ENCODE measurements around the gene CTNNA3. TPM values are rescaled to one million over a fixed set of nuclear protein-coding genes. Genes with fewer than 3 reads are reported as not detected.

The CTNNA3 gene
- total and polyA plus RNA-seq, 2 of the 4 experiments (the other 2 are of a cell fraction), result 0.19 to 0.90 TPM

DNA sequence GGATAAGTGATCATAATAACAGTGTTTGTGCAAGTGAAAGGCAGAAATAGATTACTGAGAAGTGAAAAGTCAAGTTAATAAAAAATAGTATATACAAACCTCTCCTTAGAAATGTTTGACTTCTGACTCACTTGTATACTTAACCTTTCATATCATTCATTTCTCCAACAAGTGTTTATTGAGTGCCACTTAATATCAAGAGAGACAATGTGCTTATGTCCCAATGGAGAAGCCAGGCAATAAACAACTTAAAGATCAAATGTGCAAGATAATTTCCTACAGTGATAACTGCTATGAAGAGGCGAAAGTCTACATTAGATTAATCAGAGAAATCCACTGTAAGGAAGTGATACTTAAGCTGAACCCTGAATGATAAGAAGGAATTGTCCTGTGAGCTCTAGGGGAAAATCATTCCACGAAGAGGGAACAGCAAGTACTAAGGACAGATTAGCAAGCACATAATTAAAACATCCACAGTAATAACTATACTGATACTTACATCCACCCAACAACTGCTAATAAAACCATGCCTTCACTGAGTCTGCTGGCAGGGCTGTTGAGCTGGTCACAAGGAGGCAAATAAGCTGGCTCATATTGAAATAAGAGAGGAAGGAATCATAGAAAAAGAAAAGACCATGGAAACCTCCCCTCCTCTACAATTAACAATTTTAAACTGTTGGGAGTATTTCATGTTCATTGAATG, 203.5 kb downstream of the CTNNA3 start:
- H3K56ac ChIP-seq (ENCODE audit: extremely low read depth, insufficient read depth, low read length), result no peak overlapping the region
- WGBS, 2 experiments (ENCODE audit: extremely low coverage in 2 of 2, insufficient read length in 1 of 2), result no CpG with 5 or more reads among the region's 2 CpGs
- no peak overlapping the region for H3K23ac ChIP-seq (ENCODE audit: low read depth, low read length)
- no peak overlapping the region for H3K18ac ChIP-seq (ENCODE audit: low read depth, low read length)
- H2AFZ ChIP-seq (replicated peaks; ENCODE audit: low read length, poor library complexity), result no peak overlapping the region
- no peak overlapping the region for H3K4me3 ChIP-seq (ENCODE audit: insufficient read depth, low read depth, low read length)
- no peak overlapping the region for H2AK9ac ChIP-seq (replicated peaks; ENCODE audit: low read depth, low read length, poor library complexity)
- H3K4ac ChIP-seq (ENCODE audit: low read depth, low read length), result no peak overlapping the region
- no peak overlapping the region for H2AK5ac ChIP-seq (ENCODE audit: low read depth, low read length)
- ChIA-PET CTCF (no interaction called here), POLR2A (ENCODE audit: unreplicated experiment) (no interaction called here)
- no peak overlapping the region for H2BK15ac ChIP-seq (ENCODE audit: low read depth, low read length)
- no peak overlapping the region for H4K5ac ChIP-seq (ENCODE audit: low read depth, low read length)
- no peaks in the 10 kb centered on the region for H3K79me1 ChIP-seq (ENCODE audit: low read depth in 1 of 2, low read length in 2 of 2)
- H3K4me1 ChIP-seq (ENCODE audit: control insufficient read depth, insufficient read depth, low read length), result no peaks in the 10 kb centered on the region
- no peak overlapping the region for H2BK120ac ChIP-seq (ENCODE audit: low read depth, low read length)
- TF ChIP-seq RFX5 (IDR thresholded peaks at IDR 0.05; ENCODE audit: low read depth, low read length), result no peak
- TF ChIP-seq, protein P1, sequence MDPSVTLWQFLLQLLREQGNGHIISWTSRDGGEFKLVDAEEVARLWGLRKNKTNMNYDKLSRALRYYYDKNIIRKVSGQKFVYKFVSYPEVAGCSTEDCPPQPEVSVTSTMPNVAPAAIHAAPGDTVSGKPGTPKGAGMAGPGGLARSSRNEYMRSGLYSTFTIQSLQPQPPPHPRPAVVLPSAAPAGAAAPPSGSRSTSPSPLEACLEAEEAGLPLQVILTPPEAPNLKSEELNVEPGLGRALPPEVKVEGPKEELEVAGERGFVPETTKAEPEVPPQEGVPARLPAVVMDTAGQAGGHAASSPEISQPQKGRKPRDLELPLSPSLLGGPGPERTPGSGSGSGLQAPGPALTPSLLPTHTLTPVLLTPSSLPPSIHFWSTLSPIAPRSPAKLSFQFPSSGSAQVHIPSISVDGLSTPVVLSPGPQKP (IDR thresholded peaks at IDR 0.05; ENCODE audit: borderline replicate concordance, low read depth, low read length), result no peak
- TF ChIP-seq RCOR1 (IDR thresholded peaks at IDR 0.05; ENCODE audit: insufficient replicate concordance, low read length), result no peak
- TF ChIP-seq CHD1 (IDR thresholded peaks at IDR 0.05; ENCODE audit: low read depth, low read length), result no peak
- TF ChIP-seq NFE2L2 (IDR thresholded peaks at IDR 0.05; ENCODE audit: low read depth, low read length), result no peak
- no peak for TF ChIP-seq MAZ (IDR thresholded peaks at IDR 0.05; ENCODE audit: borderline replicate concordance, low read depth, low read length)
- no peak for TF ChIP-seq POLR2A (IDR thresholded peaks at IDR 0.05; ENCODE audit: low read depth, low read length)
- no peak for TF ChIP-seq MXI1 (IDR thresholded peaks at IDR 0.05; ENCODE audit: borderline replicate concordance, low read depth, low read length)
- TF ChIP-seq, protein P2, sequence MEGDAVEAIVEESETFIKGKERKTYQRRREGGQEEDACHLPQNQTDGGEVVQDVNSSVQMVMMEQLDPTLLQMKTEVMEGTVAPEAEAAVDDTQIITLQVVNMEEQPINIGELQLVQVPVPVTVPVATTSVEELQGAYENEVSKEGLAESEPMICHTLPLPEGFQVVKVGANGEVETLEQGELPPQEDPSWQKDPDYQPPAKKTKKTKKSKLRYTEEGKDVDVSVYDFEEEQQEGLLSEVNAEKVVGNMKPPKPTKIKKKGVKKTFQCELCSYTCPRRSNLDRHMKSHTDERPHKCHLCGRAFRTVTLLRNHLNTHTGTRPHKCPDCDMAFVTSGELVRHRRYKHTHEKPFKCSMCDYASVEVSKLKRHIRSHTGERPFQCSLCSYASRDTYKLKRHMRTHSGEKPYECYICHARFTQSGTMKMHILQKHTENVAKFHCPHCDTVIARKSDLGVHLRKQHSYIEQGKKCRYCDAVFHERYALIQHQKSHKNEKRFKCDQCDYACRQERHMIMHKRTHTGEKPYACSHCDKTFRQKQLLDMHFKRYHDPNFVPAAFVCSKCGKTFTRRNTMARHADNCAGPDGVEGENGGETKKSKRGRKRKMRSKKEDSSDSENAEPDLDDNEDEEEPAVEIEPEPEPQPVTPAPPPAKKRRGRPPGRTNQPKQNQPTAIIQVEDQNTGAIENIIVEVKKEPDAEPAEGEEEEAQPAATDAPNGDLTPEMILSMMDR (conservative IDR thresholded peaks at IDR 0.05; ENCODE audit: low read depth, low read length), result no peak
- TF ChIP-seq MAFK (IDR thresholded peaks at IDR 0.05; ENCODE audit: low read depth, low read length), result no peak
- TF ChIP-seq SMC3 (IDR thresholded peaks at IDR 0.05; ENCODE audit: low read depth, low read length), result no peak
- no peak for TF ChIP-seq BHLHE40 (IDR thresholded peaks at IDR 0.05; ENCODE audit: low read depth, low read length)
- TF ChIP-seq, protein P3, sequence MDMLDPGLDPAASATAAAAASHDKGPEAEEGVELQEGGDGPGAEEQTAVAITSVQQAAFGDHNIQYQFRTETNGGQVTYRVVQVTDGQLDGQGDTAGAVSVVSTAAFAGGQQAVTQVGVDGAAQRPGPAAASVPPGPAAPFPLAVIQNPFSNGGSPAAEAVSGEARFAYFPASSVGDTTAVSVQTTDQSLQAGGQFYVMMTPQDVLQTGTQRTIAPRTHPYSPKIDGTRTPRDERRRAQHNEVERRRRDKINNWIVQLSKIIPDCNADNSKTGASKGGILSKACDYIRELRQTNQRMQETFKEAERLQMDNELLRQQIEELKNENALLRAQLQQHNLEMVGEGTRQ (IDR thresholded peaks at IDR 0.05; ENCODE audit: low read depth, low read length), result no peak
- TF ChIP-seq CEBPB (IDR thresholded peaks at IDR 0.05; ENCODE audit: low read depth, low read length), result no peak
- no peak overlapping the region for H4K8ac ChIP-seq (ENCODE audit: low read depth in 2 of 2, low read length in 2 of 2)
- peak; percentile 1 for DNase-seq
- no peak overlapping the region for H3K14ac ChIP-seq (replicated peaks; ENCODE audit: low read depth, low read length)
- peak; percentile 69 for ATAC-seq (ENCODE audit: low read depth)
- H3K9me1 ChIP-seq (ENCODE audit: insufficient read depth, low read length), result no peaks in the 10 kb centered on the region
- H2BK20ac ChIP-seq (ENCODE audit: low read depth, low read length), result no peak overlapping the region
- BruUV-seq (replicated peaks), result no TSS peak
- in situ Hi-C loops (cut with MboI; ENCODE audit: low sequenced_read_pairs), result no loop called here
- no peak overlapping the region for H2BK5ac ChIP-seq (ENCODE audit: low read depth, low read length, poor library complexity, severe bottlenecking)
- intact Hi-C loops (cut with micrococcal nuclease), result no loop called here
- no peak overlapping the region for H4K91ac ChIP-seq (ENCODE audit: insufficient read depth, low read depth, low read length)
- no peak overlapping the region for H3K27ac ChIP-seq (ENCODE audit: insufficient read depth, low read length)
- no peaks in the 10 kb centered on the region for H4K20me1 ChIP-seq (ENCODE audit: insufficient read depth, low read length)
- H3K9me3 ChIP-seq (ENCODE audit: control insufficient read depth, insufficient read depth, low read length), result no peaks in the 10 kb centered on the region
- no peaks in the 10 kb centered on the region for H3K27me3 ChIP-seq (ENCODE audit: control insufficient read depth, insufficient read depth, low read length)
- H3K4me2 ChIP-seq (ENCODE audit: low read depth, low read length), result no peak overlapping the region
- H3K9ac ChIP-seq (ENCODE audit: low read depth, low read length), result no peak overlapping the region
- dilution Hi-C loops (cut with HindIII; ENCODE audit: low sequenced_read_pairs, unreplicated experiment), result no loop called here
- no peaks in the 10 kb centered on the region for H3K36me3 ChIP-seq (ENCODE audit: control insufficient read depth, insufficient read depth, low read length)
